ENCODE data around the gene MST1R.

MST1R gene

GRCh38 chr3:49873623-49874022 is 30.1 kb downstream of the MST1R start:
- no peak for DNase-seq

GRCh38 chr3:49872801-49873281 is 30.8 kb downstream of the MST1R start:
- DNase-seq = no peak

- no peak for DNase-seq
These were observed 32.0 kb downstream of the MST1R start for GRCh38 chr3:49871531-49872153.

- DNase-seq = no peak
These were observed 34.0 kb downstream of the MST1R start, which contains the start of gene CAMKV for GRCh38 chr3:49869525-49870126. CAMKV (minus strand) TSS chr3:49869906; CDS start chr3:49862388, 7,518 bp downstream.

- DNase-seq = no peak
These were observed 34.7 kb downstream of the MST1R start for GRCh38 chr3:49868862-49869466.

DNA sequence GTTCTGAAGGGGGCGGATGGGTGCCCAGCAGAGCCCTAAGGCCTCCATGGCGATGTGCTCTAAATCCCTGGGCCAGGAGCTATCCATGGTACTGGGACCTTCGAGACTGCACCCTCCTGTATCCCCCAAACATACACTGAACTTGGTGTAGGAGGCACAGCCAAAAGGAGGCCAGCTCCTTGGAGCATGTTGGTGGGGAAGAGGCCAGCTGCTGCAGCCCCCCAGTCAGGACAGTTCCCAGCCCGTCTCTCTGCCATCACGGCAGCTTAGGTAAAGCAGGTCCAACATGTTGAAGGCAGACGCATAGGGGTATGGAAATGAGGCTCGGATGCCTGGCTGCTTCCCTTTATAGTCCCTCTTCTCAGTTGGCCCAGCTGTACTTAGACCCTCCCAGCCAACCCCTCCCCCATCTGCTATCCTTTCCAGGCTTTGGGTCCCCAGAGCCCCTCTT is 35.8 kb downstream of the MST1R start:
- DNase-seq = peak in 1 of 2 donors; percentile 11

GRCh38 chr3:49867400-49867799 is 36.3 kb downstream of the MST1R start:
- no peak for DNase-seq

DNA sequence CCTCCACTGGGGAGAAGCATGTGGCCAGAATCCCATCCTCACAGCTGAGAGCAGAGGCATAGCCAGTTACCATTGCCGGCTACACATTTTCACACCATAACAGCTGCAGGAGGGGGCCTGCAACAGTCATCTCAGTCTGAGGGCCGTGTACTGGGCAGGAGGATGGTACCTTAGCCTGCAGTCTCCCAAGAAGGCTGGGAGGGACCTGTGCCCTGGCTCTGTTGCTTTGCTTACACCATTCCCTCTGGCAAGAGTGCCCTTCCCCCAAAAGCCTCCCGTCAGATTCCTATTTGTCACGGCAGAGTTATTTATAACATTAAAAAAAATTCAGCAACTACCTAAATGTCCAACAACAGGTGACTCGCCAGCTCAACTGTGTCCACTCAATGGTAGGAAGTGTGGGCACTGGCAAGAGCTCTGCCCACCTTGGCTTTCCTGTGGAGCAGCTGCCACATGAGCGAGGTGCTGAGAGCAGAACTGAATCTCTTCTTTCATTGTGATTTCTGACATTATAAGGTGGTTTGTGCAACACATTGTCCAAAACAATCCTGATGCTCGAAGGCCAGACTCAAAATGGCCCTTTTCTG is 38.4 kb downstream of the MST1R start:
- no peak for DNase-seq

- DNase-seq = no peak
These were observed 39.2 kb downstream of the MST1R start for GRCh38 chr3:49864505-49864904.

DNA sequence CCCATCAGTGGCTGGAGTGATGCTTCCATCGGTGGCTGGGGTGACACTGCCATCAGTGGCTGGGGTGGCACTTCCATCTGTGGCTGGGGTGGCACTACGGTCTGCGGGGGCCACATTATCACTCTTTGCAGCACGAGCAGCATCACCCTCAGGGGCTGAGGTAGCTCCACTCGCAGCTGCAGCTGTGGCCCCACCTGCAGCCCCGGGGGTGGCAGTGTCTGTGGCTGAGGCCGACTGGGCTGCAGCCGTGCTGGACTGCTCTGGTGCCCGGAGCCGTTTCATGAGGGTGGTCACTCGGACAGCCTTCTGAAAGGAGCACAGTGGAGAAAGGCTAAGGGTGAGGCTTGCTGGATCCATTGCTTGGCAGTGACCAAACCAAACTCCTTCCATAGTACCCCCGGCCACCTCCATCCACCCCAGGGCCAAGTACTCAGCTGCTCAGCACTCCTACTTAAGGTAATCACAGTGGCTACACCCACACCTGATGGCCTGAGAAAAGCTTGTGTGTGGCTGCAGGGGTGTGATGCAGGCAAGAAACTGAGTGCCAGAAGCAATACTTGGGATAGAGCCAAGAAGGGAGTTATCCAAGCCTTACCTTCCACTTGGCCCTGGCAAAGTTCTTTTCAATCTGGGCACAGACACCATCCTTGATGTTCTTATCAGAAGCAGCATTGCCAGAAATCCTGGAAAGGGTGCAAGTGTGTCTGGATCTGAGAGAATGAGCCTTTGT is 43.9 kb downstream of the MST1R start:
- DNase-seq = no peak

DNA sequence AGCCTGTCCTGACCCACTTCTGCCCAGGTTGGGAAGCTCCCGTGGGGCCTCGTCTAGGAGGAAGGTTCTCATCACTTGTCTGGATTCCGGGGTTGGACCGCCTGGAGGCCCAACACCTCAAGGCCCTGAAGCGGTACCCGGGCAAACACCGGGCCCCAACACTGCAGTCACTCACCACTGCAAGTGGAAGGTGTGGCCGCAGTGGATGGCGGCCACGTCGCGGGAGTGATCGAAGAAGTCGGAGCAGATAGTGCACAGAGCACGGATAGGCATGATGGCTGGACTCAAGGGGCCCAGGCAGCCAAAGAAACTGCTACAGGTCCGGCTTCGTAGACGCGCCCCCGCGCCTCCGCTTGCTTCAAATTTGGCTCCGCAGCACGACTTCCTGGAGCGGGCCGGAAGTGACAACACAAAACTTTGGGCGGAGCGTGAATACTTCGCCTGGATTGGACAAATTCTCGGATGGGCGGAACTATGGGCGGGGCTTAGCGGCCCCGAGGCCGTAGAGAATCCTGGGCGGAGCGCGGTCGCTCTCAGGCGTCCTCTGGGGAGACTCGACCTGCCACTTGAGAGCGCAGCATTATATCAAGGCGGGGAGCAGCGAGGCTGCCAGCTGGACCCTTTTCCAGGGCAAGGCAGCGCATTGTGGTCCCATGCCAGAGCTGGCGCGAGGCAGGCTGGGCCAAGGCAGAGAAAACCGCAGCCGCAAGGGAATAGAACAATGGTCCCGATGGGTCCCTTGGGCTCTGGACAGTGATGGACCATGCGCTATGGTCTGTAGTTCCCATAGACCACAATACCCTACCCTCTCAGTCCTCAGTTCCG is 47.3 kb downstream of the MST1R start, which contains the start of gene TRAIP:
TRAIP (minus strand) TSS at position 384 of the 825 bp plus-strand sequence; CDS start at position 273, 111 bp downstream.
- peak; percentile 97 for DNase-seq

- DNase-seq = no peak
These were observed 48.0 kb downstream of the MST1R start for GRCh38 chr3:49855662-49856061.

DNA sequence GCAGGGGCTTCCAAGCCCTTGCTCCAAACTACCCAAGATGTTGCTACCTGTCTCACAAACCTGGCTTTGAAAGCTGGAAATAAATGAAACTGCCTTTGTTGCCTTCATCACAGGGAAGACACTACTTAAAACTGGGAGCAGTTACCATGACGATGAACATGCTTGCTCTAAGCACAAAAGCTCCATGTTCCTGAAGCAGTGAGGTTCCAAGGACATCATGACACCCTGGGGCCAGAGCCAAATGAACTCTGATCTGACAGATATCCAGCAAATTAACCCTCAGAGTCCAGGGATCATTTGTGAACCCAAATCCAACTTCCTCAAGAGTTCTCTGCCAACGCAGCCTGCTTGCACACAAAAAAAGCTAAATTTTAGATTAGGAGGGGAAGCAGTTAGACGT is 58.0 kb downstream of the MST1R start:
- no peak for DNase-seq

DNA sequence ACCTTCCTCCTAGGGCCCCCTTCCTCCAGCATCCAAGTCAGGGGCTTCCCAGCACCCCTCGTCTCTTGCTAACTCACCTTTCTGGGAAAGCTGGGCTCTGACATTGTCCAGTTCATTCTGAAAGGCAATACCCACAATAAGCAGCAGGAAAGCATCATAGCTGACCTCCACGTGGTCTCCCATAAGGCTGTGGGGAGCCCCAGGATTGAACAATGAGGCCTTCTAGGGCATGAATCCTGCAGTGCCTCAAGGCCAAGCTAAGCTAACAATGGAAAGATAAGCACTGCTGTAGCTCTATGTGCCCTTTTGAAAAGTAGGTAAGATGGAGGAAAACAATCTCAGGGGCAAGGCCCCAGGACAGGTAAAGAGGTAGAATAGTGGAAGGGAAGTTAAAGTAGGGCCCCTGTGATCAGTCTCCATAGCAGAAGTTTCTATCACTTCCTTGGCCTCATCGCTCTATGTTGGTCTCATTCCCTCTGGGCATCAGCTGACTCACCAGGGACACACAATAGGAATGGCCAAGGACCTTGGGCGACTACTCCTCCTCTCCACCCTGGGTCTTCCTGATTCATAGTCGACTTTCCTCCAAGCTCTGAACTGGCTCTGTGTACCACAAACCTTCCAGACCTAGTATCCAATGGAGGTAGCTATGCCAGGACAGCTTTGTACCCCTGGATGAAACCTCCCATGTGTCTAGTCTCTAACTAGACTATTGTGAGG is 59.0 kb downstream of the MST1R start:
- DNase-seq = no peak

GRCh38 chr3:49842843-49843517 is 60.7 kb downstream of the MST1R start:
- no peak for DNase-seq

- no peak for DNase-seq
These were observed 61.9 kb downstream of the MST1R start for GRCh38 chr3:49841806-49842205.

GRCh38 chr3:49841126-49841696 is 62.5 kb downstream of the MST1R start:
- no peak for DNase-seq

DNA sequence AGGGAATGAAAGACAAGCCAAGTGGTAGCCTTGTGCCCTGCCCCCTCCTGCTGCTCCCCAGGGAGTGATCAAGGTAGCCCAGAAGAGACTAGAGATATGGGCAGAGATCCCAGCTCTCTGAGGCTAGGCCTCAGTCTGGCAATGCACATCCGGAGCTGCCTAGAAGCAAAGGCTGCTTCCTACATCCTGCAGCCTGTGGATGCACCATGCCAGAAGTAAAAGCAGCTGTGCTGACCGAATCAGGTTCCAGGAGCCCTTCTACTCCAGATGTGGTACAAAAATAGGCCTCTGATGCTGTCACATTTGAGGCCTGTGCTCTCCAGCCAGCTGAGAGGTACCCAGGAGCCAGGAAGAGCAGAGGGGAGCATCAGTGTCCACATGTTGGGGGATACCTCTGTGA is 63.3 kb downstream of the MST1R start:
- no peak for DNase-seq

GRCh38 chr3:49839193-49839809 is 64.4 kb downstream of the MST1R start:
- peak; percentile 80 to 84 for DNase-seq

Data from inflammatory macrophage (primary cell).